Measurements from ENCODE around the gene KCNQ1OT1.

Gene KCNQ1OT1

GRCh38 chr11:2566223-2567025 is 133.4 kb downstream of the KCNQ1OT1 start:
- no peak for DNase-seq

- DNase-seq, result no peak
Observed at GRCh38 chr11:2565447-2566222, 134.2 kb downstream of the KCNQ1OT1 start.

GRCh38 chr11:2564588-2565425 is 135.0 kb downstream of the KCNQ1OT1 start:
- DNase-seq, result no peak

GRCh38 chr11:2564008-2564530 is 135.7 kb downstream of the KCNQ1OT1 start:
- no peak for DNase-seq

- no peak for DNase-seq
Observed at GRCh38 chr11:2563213-2564007, 136.4 kb downstream of the KCNQ1OT1 start.

GRCh38 chr11:2562890-2563212 is 136.9 kb downstream of the KCNQ1OT1 start:
- no peak for DNase-seq

- DNase-seq, result no peak
Observed at GRCh38 chr11:2561696-2562581, 137.9 kb downstream of the KCNQ1OT1 start.

- no peak for DNase-seq
Observed at GRCh38 chr11:2559527-2560311, 140.1 kb downstream of the KCNQ1OT1 start.

GRCh38 chr11:2558861-2559526 is 140.8 kb downstream of the KCNQ1OT1 start:
- no peak for DNase-seq

- no peak for DNase-seq
Observed at GRCh38 chr11:2558397-2558796, 141.4 kb downstream of the KCNQ1OT1 start.
